Ishikawa (cell line): ENCODE data around the gene CLBA1.

ENCODE experiments used
- CEBPB ChIP-seq: IDR thresholded peaks from 2 replicates; pipeline ENCODE4 v1.6.1; 2012
- EP300 ChIP-seq: IDR thresholded peaks from 2 replicates; pipeline ENCODE4 v1.6.1; 2012; ENCODE audit warnings: borderline replicate concordance
- FOXM1 ChIP-seq: IDR thresholded peaks from 2 replicates; pipeline ENCODE4 v1.6.1; 2012; ENCODE audit warnings: low read depth, borderline replicate concordance
- RAD21 ChIP-seq: IDR thresholded peaks from 2 replicates; pipeline ENCODE4 v1.6.1; 2012; ENCODE audit warnings: low read depth
- TAF1 ChIP-seq: IDR thresholded peaks from 2 replicates; pipeline ENCODE4 v1.6.1; 2012; ENCODE audit warnings: low read depth, mild to moderate bottlenecking
- TCF12 ChIP-seq: IDR thresholded peaks from 2 replicates; pipeline ENCODE4 v1.6.1; 2012; ENCODE audit warnings: low read depth
- TEAD4 ChIP-seq: IDR thresholded peaks from 2 replicates; pipeline ENCODE4 v1.6.1; 2012
- YY1 ChIP-seq: IDR thresholded peaks from 2 replicates; pipeline ENCODE4 v1.6.1; 2012; ENCODE audit warnings: low read depth
- TF ChIP-seq, protein P1 (sequence below): IDR thresholded peaks from 2 replicates; pipeline ENCODE4 v1.6.1; 2012

DNA sequence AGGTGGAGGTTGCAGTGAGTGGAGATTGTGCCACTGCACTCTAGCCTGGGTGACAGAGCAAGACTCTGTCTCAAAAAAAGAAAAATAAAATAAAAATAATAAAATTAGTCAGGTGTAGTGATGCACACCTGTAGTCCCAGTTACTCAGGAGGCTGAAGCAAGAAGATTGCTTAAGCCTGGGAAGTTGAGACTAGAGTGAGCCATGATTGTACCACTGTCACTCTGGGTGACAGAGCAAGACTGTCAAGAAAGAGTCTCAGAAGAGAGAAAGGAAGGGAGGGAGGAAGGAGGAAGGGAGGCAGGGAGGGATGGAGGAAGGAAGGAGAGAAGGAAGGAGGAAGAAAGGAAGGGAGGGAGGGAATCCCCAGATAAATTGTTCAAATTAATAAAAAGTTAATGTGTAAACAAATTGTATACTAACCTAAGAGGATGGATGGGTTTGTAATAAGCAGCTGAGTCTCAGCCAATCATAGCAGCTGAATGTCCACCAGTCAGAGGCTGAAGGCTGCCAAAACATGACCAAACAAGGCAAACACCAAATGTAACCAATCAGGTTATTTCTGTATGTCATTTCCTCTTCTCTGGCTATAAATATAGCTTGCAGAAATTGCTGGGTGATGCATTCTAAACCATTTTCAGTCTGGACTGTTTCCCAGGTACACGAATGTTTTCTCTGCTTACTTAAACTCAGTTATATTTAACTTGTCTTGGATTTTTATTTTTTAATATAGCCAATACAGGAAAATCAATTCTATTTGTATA, 41.4 kb downstream of the CLBA1 start:
- TF ChIP-seq RAD21 (no peak), YY1 (no peak), FOXM1 (no peak), CEBPB (no peak), EP300 (no peak), TAF1 (no peak), TCF12 (no peak), TEAD4 (no peak)
- TF ChIP-seq, protein P1, sequence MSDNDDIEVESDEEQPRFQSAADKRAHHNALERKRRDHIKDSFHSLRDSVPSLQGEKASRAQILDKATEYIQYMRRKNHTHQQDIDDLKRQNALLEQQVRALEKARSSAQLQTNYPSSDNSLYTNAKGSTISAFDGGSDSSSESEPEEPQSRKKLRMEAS: no peak
